ENCODE results near the gene BCL2L11. TPM values are rescaled to one million over a fixed set of nuclear protein-coding genes. Genes with fewer than 3 reads are reported as not detected.

BCL2L11 gene
- total RNA-seq, 1 donor from 2014 or later, result 3.7 TPM

GRCh38 chr2:111168528-111169239, 48.0 kb downstream of the BCL2L11 start:
- peak; percentile 8 for DNase-seq

GRCh38 chr2:111169268-111169667, 48.6 kb downstream of the BCL2L11 start:
- DNase-seq, result no peak

- DNase-seq, result no peak
Measured at GRCh38 chr2:111169924-111170323, 49.2 kb downstream of the BCL2L11 start.

- no peak for DNase-seq
Measured at GRCh38 chr2:111171337-111171930, 50.7 kb downstream of the BCL2L11 start.

GRCh38 chr2:111172666-111173065, 52.0 kb downstream of the BCL2L11 start:
- DNase-seq, result no peak

- no peak for DNase-seq
Measured at GRCh38 chr2:111173338-111173737, 52.6 kb downstream of the BCL2L11 start.

- DNase-seq, result no peak
Measured at GRCh38 chr2:111173856-111174255, 53.1 kb downstream of the BCL2L11 start.

- no peak for DNase-seq
Measured at GRCh38 chr2:111175615-111176014, 54.9 kb downstream of the BCL2L11 start.

GRCh38 chr2:111176388-111176787, 55.7 kb downstream of the BCL2L11 start:
- DNase-seq, result no peak

GRCh38 chr2:111176867-111177266, 56.2 kb downstream of the BCL2L11 start:
- DNase-seq, result no peak

GRCh38 chr2:111178296-111178695, 57.6 kb downstream of the BCL2L11 start:
- DNase-seq, result no peak

- DNase-seq, result no peak
Measured at GRCh38 chr2:111178730-111179405, 58.2 kb downstream of the BCL2L11 start.

GRCh38 chr2:111182121-111182520, 61.4 kb downstream of the BCL2L11 start:
- DNase-seq, result no peak

GRCh38 chr2:111182740-111183139, 62.0 kb downstream of the BCL2L11 start:
- no peak for DNase-seq

- no peak for DNase-seq
Measured at GRCh38 chr2:111184725-111185310, 64.1 kb downstream of the BCL2L11 start.

GRCh38 chr2:111185361-111186022, 64.8 kb downstream of the BCL2L11 start:
- no peak for DNase-seq

GRCh38 chr2:111186121-111186715, 65.5 kb downstream of the BCL2L11 start:
- no peak for DNase-seq

GRCh38 chr2:111186933-111187332, 66.2 kb downstream of the BCL2L11 start:
- DNase-seq, result no peak

GRCh38 chr2:111188681-111189080, 68.0 kb downstream of the BCL2L11 start:
- DNase-seq, result no peak

- DNase-seq, result no peak
Measured at GRCh38 chr2:111189106-111189505, 68.4 kb downstream of the BCL2L11 start.

GRCh38 chr2:111190816-111191540, 70.3 kb downstream of the BCL2L11 start:
- DNase-seq, result no peak

- DNase-seq, result no peak
Measured at GRCh38 chr2:111191877-111192276, 71.2 kb downstream of the BCL2L11 start.
